NT2/D1 (cell line): ENCODE measurements around the gene SLC2A1.

Source experiments
- SUZ12 ChIP-seq: IDR thresholded peaks from 2 replicates; pipeline ENCODE4 v1.6.1; 2011; ENCODE audit not compliant: insufficient read length, insufficient read depth; ENCODE audit errors: extremely low read depth
- ZNF274 ChIP-seq: IDR thresholded peaks from 2 replicates; pipeline ENCODE4 v1.6.1; 2011; ENCODE audit warnings: mild to moderate bottlenecking, low read depth, low read length

- TF ChIP-seq ZNF274 (no peak), SUZ12 (no peak)
Observed at GRCh38 chr1:42880384-42880783, 78.3 kb downstream of the SLC2A1 start.
